Heart left ventricle (tissue), 16 donors: ENCODE measurements around the gene VPS52. TPM values are rescaled to one million over a fixed set of nuclear protein-coding genes. Genes with fewer than 3 reads are reported as not detected.

ENCODE experiments used
- ATAC-seq, 4 donors: fragments of 200-7000 bp; cut with Tn5 transposase; one replicate each; pipeline ENCODE4 v1.9.1; 2020 to 2022; ENCODE audit warnings: moderate library complexity in 4 of 4, mild to moderate bottlenecking in 3 of 4, moderate number of reproducible peaks in 1 of 4
- DNase-seq, 5 donors: peaks; one replicate each; pipeline ENCODE4 v3.0.0-alpha.2; 2020
- H3K27ac ChIP-seq, 12 donors: fragments of 200-600 bp; sonication (generic) in 4 of 12; one replicate each; pipeline versions ENCODE4 v1.5.0 to v1.8.0; 2016 to 2022; ENCODE audit warnings: mild to moderate bottlenecking in 2 of 12
- H3K27me3 ChIP-seq, 9 donors: fragments of 200-600 bp; sonication (generic) in 2 of 9; one replicate each; pipeline versions ENCODE4 v1.5.1 to v1.8.0; 2016 to 2022; ENCODE audit warnings: mild to moderate bottlenecking in 3 of 9
- H3K36me3 ChIP-seq, 9 donors: fragments of 200-600 bp; sonication (generic) in 2 of 9; one replicate each; pipeline versions ENCODE4 v1.5.0 to v1.8.0; 2018 to 2022; ENCODE audit warnings: mild to moderate bottlenecking in 2 of 9
- H3K4me1 ChIP-seq, 12 donors: fragments of 200-600 bp; sonication (generic) in 4 of 12; one replicate each; pipeline versions ENCODE4 v1.5.0 to v1.8.0; 2016 to 2022; ENCODE audit warnings: mild to moderate bottlenecking in 3 of 12
- H3K4me3 ChIP-seq, 12 donors: fragments of 200-600 bp; sonication (generic) in 4 of 12; one replicate each; pipeline versions ENCODE4 v1.5.0 to v1.8.0; 2017 to 2022; ENCODE audit warnings: mild to moderate bottlenecking in 9 of 12, moderate library complexity in 4 of 12
- H3K9me3 ChIP-seq, 12 donors: fragments of 200-600 bp; sonication (generic) in 4 of 12; one replicate each; pipeline versions ENCODE4 v1.5.0 to v1.8.0; 2016 to 2022; ENCODE audit warnings: mild to moderate bottlenecking in 1 of 12
- POLR2A ChIP-seq, 2 donors: fragments of 450-650 bp; IDR thresholded peaks; one replicate each; pipeline ENCODE4 v1.6.1; 2017; ENCODE audit warnings: antibody characterized with exemption in 2 of 2, mild to moderate bottlenecking in 2 of 2, moderate library complexity in 2 of 2
- WGBS, 4 donors: extraction: QIAGEN DNeasy Blood & Tissue Kit in 2 of 4; methylation state at CpG; one replicate each; pipeline versions ENCODE4 v1.1.5 to v1.1.7; 2013 to 2018; 5-methylcytosine and 5-hydroxymethylcytosine counted together
- intact Hi-C, 10 donors: fragments of 100-400 bp; cut with DNase I; formaldehyde crosslinking; loops; one replicate each; pipeline versions ENCODE4 v1.11.1 to v1.14.2; 2022
- polyA plus RNA-seq, 2 donors: library from polyadenylated mRNA; stranded (reverse); fragments of 200-250 nt; gene quantifications; one replicate each; pipeline ENCODE4 v1.2.3, GENCODE V29; 2013
- total RNA-seq, 9 donors: library from RNA; depleted of rRNA in 2 of 9; stranded (reverse); fragments of >200 nt in 2 of 9; fragmentation: NEBNext Ultra II Directional in 3 of 9; extraction: Animal tissue kit (Norgen Biotek cat#: 25700) in 3 of 9; gene quantifications; one replicate each; pipeline versions ENCODE4 v1.1.0 to v1.2.4, GENCODE V29; 2016 to 2023
- TF ChIP-seq, protein P1 (sequence below), 12 donors: fragments of 200-600 bp; sonication (generic) in 4 of 12; IDR thresholded peaks; one replicate each; pipeline versions ENCODE4 v1.5.0 to v1.8.0; 2018 to 2022; ENCODE audit warnings: antibody characterized with exemption in 12 of 12, mild to moderate bottlenecking in 5 of 12
- donor health status: ischemic (EF 13 %, LVEDD 7.1; RV severe dilation, severe dysfunction).
- donor health status: healthy with polysubstance abuse.
- donor health status: DM: no; HTN: yes; CAD: no.
- donor health status: DM: no; HTN: no; CAD: no.
- donor health status: ischemic (EF 25% LVEDD 6.9; RV normal size, moderate dysfunction).
- donor health status: ischemic (EF 25% LVEDD 5.7; RV mildly dilated, moderate dysfunction).
- donor health status: healthy.
- donor health status: DM: yes; HTN: yes; CAD: no.
- donor health status: ischemic (EF 35%, LVEDD 5.7; RV mildly dilated, moderate dysfunction).
- donor health status: nonischemic (EF 11% LVEDD 7.7; RV severe dilation, severe dysfunction).
- donor health status: DM: yes; HTN: yes; CAD: no.
- donor health status: PGD.
- donor health status: ischemic (EF 29% LVEDD 5.4; RV normal size, mild dysfunction).
- donor health status: nonischemic (EF 23%, LVEDD 6.1; RV moderate dilation, normal function).

VPS52 gene
- total and polyA plus RNA-seq, 11 donors = 25.1 to 47.0 (median 33.0) TPM

DNA sequence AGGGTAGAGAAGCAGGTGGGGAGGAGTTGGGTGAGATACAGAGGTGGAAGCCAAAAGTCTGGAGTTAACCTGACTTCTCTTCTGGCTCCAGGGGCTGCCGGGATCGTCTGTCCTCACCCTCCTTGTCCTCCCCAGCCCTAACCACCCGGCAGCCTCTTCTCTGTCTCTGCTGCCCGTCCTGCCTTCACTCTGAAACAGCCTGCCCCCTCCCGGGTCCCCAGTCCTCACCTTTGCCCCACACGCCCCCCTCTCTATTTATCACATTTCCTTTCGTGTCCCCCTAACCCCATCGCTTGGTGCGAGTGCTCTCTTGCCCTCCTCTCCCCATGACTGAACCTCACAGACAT is 57.7 kb downstream of the VPS52 start:
- H3K4me3 ChIP-seq = peak overlapping the region; percentile 21 to 67 (median 56)
- H3K4me1 ChIP-seq = peaks cover 0 to 26% (median 16%) of the 10 kb centered on the region in 12 donors
- peaks cover 0 to 5% (median 0%) of the 10 kb centered on the region in 9 donors for H3K27me3 ChIP-seq
- intact Hi-C loops = loop anchor here in 2 of 10 donors (5.0 kb wide), 1 partner anchor 33 kb away; no protein-coding TSS in a partner anchor
- H3K27ac ChIP-seq = peak overlapping the region in 7 of 12 donors; percentile 5 to 66 (median 38)
- peaks cover 0 to 25% (median 17%) of the 10 kb centered on the region in 9 donors for H3K36me3 ChIP-seq
- no peak for DNase-seq
- 23 to 27% (median 24%) methylated on average over 9 of the region's 9 CpGs for WGBS, 4 donors
- no peaks in the 10 kb centered on the region for H3K9me3 ChIP-seq
- TF ChIP-seq POLR2A (IDR thresholded peaks at IDR 0.05) = no peak
- TF ChIP-seq, protein P1, sequence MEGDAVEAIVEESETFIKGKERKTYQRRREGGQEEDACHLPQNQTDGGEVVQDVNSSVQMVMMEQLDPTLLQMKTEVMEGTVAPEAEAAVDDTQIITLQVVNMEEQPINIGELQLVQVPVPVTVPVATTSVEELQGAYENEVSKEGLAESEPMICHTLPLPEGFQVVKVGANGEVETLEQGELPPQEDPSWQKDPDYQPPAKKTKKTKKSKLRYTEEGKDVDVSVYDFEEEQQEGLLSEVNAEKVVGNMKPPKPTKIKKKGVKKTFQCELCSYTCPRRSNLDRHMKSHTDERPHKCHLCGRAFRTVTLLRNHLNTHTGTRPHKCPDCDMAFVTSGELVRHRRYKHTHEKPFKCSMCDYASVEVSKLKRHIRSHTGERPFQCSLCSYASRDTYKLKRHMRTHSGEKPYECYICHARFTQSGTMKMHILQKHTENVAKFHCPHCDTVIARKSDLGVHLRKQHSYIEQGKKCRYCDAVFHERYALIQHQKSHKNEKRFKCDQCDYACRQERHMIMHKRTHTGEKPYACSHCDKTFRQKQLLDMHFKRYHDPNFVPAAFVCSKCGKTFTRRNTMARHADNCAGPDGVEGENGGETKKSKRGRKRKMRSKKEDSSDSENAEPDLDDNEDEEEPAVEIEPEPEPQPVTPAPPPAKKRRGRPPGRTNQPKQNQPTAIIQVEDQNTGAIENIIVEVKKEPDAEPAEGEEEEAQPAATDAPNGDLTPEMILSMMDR (IDR thresholded peaks at IDR 0.05) = no peak
- peak in 2 of 4 donors; percentile 4 to 15 for ATAC-seq

DNA sequence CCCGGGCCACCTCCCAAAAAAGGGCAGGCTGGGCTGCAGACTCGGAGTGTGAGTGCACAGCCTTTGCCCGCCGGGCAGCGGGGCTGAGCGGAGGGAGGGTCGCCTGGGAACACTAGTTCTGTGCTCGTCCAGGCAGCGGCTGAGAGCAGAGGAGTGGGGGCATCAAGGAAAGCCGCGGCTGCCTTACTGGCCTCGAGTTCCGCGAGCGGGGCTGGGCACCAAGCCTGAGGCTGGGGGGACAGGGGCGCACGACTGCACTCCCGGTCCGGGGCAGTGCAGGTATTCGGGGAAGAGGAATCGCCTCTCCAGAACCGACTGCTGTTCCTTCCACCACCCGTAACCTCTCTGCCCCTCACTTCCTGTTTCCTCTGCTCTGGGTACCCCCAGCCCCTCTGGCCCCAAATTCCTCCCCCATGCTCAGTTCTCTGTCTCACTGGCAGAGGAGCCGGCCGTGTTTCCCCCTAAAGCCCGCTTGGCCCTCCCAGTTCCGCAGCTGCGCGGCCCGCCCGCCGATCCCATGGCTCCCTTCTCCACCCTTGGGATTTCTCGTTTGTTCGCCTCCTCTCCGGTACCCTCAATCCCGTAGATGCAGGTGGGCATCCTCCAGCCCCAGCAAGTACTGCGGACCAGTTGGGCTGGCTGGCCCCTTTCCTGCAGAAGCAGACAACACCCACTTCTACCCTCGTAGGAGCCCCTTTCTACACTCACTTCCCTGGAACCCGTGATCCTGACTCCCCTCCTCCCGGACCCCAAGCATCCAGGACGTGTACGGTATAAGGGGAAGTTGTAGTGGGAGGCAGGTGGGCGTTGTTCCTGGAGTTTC is 58.3 kb downstream of the VPS52 start:
- ATAC-seq (peak; percentile 21 to 65 (median 36)), DNase-seq (peak in 3 of 5 donors; percentile 46 to 70 (median 49))
- Histone ChIP-seq H3K9me3 (no peaks in the 10 kb centered on the region), H3K27me3 (peaks cover 0 to 5% (median 0%) of the 10 kb centered on the region in 9 donors), H3K27ac (peak overlapping the region in 8 of 12 donors; percentile 5 to 66 (median 38)), H3K36me3 (peaks cover 0 to 25% (median 17%) of the 10 kb centered on the region in 9 donors), H3K4me3 (peak overlapping the region; percentile 21 to 67 (median 56)), H3K4me1 (peaks cover 0 to 29% (median 17%) of the 10 kb centered on the region in 12 donors)
- intact Hi-C loops = loop anchor here in 2 of 10 donors (5.0 kb wide), 1 partner anchor 34 kb away; no protein-coding TSS in a partner anchor
- 0 to 1% (median 1%) methylated on average over 43 of the region's 43 CpGs for WGBS, 4 donors
- TF ChIP-seq, protein P1 (IDR thresholded peaks at IDR 0.05) = no peak
- no peak for TF ChIP-seq POLR2A (IDR thresholded peaks at IDR 0.05)

DNA sequence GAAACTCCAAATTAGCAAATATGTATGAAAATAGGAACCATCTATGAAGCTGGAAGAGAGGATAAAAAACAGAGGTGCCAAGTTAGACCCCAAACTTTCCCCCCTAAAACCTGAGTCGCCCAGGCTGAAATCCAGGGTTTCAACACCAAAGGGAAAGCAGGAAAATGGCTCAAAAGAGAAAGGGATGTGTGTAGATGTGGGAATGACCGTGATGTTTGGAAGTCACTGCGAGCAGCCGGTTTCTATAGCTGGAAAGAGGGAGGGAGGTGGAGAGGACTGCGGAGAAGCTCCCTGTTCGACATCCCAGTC is 58.9 kb downstream of the VPS52 start:
- Histone ChIP-seq H3K27me3 (peaks cover 0 to 5% (median 0%) of the 10 kb centered on the region in 9 donors), H3K4me1 (peaks cover 0 to 31% (median 17%) of the 10 kb centered on the region in 12 donors), H3K4me3 (peak overlapping the region; percentile 21 to 67 (median 56)), H3K36me3 (peaks cover 0 to 25% (median 17%) of the 10 kb centered on the region in 9 donors), H3K9me3 (no peaks in the 10 kb centered on the region), H3K27ac (peak overlapping the region in 6 of 12 donors; percentile 10 to 66 (median 46))
- TF ChIP-seq, protein P1 (IDR thresholded peaks at IDR 0.05) = no peak
- no peak for TF ChIP-seq POLR2A (IDR thresholded peaks at IDR 0.05)
- intact Hi-C loops = loop anchor here in 2 of 10 donors (5.0 kb wide), 1 partner anchor 34 kb away; no protein-coding TSS in a partner anchor
- ATAC-seq (no peak), DNase-seq (no peak)
- WGBS, 4 donors = 1 to 6% (median 4%) methylated on average over 6 of the region's 6 CpGs
